Measurements from ENCODE around the gene DLK1.
A peak's percentile ranks its signal among the peaks of the same experiment; 100 is the strongest.

The DLK1 gene

DNA sequence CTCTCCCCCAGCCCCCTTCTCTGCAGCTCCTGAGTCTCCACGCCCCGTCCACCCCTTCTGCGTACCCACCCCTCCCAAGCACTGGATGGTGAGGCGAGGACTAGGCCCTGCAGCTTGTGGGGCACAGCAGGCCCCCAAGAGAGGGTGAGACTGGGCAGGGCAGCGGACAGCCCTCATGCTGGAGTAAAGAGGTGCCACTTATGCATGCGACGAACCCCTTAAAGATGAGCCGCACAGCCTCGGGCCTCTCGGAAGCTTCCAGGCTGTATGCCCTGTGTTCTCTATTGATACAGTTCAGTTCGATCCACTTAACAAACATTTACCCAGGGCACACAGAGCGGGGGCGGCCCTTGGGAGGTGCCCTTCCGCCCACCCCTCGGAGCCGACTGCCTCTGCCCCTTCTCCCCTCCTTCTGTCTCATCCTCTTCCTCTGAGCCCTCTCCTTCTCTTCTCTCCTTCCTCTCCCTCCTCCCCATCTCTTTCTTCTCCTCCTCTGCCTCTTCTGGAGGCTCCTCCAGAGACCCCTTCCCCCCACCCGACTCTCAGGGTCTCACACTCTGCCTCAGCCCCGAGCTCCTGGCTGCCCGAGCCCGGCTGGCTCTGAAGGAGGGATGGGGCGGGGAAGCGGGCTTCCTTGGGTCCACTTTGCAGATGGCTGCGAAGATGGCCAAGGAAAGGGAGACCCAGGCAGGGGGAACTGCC lies 32.7 kb upstream of the DLK1 start:
- DNase-seq (ENCODE audit: low spot score): no peak

DNA sequence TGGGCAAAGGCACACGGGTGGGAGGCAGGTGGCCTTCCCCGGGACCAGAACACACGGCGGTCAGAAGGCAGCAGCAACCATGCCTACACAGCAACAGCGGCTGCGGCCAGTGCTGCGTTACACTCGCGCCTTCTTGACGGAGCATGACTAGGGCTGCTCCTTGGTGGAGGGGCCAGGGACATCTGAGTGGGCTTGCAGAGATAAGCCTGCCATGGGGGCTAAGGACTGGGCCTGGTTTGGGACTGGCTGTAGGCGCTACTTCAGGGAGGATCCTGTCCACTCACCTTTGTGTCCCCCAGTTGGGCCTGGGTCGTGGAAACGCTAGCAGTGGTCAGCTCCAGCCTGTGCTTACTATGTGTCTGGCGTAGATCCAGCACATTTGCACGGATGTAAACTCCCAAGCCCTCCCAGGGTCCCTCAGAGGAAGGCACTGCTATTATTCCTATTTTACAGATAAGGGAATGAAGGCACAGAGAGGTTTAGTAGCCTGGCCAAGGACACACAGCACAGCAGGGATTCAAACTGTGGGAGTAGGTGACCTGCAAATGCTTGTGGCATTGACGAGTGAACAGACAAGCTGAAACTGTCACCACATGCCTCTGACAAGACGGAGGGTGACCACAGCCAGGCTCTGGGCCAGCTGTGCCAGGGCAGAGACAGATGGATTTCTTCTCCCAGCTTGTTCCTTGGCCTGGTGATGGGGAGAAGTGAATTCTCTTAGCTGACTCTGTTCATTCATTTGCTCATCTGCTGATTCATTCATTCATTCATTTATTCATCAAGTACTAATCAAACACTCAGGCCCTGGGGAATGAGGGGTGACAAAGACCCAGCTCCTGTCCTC lies 31.9 kb upstream of the DLK1 start:
- no peak for DNase-seq (ENCODE audit: low spot score)

DNA sequence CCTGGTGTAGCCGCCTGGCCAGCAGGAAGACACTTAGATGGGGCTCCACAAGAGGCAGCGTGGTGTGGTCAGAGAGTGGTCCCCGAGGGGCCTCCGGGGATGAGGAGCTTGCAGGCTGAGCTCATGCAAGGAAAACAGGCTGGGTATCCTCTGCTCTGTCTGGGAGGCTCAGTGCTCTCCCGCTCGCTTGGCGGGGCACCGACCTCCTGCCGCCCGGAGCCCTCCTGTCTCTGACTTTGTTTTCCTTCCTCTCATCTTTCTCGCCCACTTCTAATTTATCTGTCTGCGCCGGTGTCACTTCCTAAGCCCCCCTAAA lies 31.3 kb upstream of the DLK1 start:
- DNase-seq (ENCODE audit: low spot score): no peak

DNA sequence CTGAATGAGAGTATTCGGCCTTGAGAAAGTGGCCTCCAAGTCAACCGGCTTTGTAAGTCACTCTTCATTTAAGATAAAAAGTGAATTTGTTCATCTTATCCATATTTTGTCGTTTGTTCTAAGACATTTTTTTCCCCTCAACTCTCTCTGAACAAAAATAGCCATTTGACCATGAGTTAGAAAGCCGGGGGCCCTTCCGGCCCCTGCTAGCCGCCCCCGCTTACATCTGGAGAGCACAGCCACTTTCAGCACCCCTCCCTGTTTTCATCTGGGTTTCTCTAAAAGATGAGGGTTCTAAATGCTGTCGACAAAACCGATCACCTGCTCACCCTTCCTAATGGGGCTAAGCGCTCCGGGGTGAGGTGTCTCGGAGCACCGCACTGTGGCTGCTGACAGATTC lies 30.7 kb upstream of the DLK1 start:
- no peak for DNase-seq (ENCODE audit: low spot score)

DNA sequence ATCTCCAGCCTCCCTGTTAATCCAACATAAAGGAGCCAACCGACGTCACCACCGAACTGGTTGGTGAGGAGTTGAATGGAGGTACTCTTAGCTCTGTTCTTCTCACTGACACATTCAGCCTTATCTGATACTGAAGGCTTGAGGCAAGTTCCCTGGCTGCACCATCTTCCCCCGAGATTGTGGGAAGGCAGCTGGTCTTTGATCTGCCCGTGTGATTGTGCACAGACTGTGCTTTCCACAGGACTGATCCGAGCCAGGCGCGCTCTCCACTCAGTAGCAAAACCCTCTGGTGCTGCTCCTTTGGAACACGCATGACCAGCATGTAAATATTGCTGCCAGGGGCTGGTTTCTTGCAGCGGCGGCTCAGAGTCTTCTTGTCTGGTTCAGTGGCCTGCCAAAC lies 30.1 kb upstream of the DLK1 start:
- DNase-seq (ENCODE audit: low spot score): no peak

DNA sequence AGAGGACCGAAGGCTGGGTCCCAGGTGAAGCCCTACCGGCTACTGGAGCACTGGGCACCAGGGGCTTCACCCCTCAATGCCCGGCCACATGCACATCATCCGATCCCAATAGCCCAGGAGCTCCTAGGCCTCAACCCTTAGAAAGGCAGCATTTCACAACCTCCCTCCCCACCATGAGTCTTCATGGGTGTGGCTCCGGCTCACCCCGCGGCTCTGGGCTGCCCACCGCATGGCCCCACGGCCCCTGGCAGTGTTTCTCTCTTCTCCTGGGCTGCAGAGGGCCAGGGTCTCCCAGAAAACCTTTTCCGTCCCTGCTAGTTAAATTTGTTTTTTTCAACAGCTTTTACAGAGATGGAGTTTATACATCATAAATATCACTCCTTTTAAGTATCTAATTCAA lies 28.6 kb upstream of the DLK1 start:
- DNase-seq (ENCODE audit: low spot score): no peak

DNA sequence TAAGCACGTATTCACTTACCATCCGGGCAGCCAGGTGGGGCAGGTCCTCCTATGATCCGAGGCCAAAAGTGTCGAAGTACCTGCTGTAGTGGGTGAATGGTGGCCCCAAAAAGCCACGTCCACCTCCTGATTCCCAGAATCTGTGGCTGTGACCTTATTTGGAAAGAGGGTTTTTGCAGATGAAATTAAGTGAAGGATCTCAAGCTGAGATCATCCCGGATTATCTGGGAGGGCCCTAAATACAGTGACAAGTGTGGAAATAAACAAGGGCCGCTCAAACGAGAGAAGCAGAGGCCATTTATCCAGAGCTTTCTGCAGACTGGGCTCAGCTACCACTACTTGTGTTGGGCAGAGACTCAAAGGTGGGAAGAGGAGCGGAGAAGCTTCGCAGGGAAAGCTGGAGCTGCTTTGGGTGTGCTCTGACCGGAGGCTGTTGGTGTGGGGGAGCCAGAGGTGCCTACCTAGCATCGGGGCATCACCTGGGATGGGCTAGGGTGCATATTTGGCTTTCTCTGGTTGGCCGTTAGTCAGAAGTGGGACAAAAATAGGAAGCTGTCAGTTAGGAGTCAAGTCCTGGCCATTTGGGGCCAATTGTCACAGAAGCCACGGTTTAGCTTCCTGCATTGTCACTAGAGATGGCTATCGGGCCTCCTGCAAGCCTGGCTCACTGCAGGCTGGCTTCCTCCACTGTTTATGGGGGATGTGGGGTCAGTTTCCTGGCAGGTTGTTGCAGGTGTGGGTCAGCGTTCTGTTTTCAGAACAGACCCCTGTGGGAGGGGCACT lies 27.8 kb upstream of the DLK1 start:
- DNase-seq (ENCODE audit: low spot score): no peak

DNA sequence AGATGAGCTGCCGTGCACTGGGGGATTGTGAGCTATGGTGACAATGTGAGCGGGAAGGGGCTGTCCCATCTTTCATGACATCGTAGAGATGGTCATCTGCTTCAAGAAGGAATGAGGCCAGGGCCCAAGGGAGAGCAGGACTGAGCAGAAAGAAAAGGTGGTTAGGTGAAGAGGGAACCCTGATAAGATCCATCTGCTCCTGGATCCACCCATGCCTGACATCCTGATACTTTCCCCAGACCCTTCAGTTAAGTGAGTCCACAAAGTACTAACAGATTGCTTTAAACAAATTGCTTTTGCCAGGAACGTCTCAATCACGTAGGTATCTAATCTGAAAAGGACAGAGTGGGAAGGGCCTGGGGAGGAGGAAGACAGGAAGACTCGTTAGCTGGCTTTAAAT lies 25.4 kb upstream of the DLK1 start:
- no peak for DNase-seq (ENCODE audit: low spot score)

DNA sequence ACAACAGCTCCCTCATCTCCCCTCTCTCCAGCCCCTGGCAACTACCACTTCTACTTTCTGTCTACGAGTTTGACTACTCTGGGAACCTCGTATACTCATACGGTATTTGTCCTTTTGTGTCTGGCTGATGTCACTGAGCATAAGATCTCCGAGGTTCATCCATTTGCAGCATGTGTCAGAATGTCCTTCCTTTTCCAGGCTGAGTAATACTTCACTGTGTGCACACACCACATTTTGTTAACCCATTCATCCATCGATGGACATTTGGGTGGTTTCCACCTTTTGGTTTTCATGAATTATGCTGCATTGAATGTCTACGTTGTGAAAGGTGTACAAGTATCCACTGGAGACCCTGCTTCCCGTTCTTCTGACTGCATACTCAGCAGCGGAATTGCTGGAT lies 24.1 kb upstream of the DLK1 start:
- DNase-seq (ENCODE audit: low spot score): no peak

DNA sequence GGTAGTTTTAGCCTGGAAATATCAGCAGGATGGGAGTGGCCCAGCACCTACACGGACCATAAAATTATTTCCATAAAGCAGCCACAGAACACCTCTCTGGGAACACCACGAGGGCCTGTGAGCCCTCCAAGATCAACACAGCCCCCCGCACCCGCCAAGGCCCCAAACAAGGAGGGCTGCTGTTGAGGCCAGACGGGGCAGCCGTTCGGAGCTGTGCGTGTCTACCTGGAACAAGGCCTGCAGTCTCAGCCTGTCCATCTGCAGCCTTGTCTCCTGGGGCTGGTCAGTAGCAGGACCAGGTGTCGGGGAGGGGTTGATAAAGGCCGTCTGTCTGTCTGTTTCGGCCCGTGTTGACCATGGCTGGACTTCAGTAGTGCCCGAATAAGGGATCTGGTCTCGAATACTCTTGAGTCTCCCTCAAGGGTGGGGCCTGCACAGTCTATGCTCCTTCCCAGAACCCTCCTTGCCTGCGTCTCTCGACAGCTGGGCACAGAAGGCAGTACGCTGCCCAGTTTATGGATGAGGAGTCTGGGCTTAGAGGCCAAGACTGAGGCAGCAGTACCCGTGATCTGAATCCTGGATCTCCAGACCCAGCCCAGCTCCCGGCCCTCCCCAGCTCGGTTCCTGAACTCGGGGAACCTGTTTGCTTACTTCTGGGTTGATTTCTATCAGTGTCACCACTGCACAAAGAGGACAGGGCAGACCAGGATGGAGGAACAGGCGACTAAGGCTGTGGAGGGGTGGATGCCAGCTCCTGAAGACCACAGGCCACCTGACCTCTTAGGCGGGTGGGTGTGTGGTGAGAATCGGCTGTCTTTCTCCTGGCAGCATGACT lies 23.1 kb upstream of the DLK1 start:
- DNase-seq (ENCODE audit: low spot score): no peak

DNA sequence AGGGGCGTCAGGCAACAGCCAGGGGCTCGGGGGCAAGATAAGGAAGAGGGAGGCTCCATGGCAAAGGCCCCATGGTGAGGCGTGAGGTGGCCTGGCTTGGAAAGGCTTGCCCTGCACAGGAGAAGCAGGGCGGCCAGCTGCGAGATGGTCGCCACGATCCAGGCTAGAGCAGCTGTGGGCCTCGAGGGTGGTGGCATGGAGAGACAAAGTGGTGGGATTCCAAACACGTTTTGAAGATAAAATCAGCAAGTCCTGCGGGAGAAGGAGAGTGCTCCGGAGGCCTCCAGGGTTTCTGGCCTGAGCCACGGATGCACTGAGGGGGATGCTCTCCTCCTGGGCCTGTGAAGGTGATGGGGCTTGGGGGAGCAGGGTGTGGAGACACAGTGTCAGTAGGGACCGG lies 20.5 kb upstream of the DLK1 start:
- no peak for DNase-seq (ENCODE audit: low spot score)

DNA sequence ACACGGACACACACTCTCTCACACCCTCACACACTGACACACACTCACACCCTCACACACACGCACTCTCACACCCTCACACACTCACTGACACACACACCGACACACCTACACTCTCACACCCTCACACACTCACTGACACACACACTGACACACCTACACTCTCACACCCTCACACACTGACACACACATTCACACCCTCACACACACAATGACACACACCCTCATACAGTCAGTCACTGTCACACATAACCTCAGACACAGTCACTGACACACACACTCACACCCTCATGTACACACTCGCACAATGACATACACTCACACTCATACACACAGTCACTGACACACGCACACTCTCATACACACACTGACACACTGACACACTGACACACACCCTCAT lies 19.8 kb upstream of the DLK1 start:
- no peak for DNase-seq (ENCODE audit: low spot score)

DNA sequence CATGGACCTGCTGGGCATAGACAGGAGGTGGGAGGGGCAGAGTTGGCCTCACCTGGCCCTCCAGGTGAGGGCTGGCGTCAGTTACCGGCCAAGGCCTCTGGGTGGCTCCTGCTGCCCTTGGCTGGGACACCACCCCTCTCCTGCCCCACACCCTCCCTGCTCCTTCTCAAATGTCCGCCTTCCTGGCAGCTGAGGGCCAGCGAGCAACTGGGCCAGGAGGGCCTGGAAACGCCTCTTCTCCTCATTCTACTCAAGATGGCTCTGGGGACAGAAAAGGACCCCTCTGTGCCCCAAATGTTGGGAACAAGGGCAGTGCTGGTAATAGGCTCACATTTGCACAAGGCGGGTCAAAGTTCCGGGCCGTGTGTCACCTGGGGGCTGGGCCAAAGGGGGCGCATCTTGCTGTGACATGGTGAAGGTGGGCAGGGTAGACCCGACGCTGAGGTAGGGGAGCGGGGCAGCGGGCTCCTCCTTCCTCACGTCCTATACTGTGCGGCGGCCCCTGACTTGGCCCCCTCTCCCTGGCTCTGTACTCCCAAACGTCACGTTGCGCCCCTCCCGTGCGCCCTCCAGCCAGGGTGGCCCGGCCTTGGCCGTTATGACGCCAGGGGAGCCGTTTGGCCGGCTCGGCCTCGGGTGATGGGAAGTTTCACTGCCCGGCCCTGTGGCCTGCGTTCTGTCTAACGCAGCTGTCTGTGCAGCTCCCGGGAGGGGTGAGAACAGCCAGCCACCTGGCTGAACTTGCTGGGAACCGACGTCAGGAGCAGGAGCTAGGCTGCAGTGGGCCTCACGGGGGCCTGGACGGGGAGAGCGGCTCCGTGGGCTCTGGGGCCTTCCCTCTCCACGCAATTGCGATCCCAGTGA lies 18.0 kb upstream of the DLK1 start:
- DNase-seq (ENCODE audit: low spot score): peak; percentile 91

DNA sequence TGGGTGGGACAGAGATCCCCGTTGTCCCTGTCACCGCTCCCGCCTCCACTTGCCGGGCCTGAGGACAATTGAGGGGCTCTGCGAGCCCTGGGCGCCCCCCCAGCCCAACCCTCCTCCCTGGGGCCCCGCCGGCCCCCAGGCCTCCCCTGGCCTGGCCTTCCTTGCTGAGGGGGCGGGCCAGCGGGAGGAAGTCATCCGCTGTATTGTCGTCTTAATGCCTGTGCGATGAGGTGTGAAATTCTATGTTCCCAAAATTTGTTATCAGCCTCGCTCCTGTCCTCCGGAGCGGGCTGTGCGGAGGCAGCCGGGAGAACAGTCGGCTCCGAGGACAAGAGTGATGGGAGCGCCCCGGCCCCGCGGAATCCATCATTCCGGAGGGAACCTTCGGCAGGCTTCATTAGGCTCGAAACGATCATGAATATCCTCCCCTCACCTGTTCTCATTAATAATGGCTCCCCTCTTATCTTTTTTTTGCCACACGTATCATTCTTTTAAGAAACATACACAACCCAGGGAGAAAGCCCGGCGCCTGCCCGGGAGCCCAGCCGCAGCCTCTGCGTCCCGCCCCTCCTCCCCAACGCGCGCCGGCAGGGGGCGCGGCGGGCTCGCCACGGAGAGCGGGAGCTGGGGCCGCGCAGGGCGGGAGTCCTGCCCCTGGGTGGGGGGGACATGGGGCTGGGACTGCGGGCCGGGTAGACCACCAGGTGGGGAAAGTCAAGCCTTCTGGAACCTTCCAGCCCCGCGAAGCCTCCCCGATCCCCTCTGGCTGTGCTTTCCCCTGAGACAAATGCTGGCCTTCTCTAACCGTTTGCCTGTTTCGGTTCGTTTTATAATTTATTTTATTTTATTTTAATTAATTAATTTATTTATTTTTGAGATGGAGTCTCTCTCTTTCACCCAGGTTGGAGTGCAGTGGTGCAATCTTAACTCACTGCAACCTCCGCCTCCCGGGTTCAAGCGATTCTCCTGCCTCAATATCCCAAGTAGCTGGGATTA lies 17.1 kb upstream of the DLK1 start:
- DNase-seq (ENCODE audit: low spot score): peak; percentile 89

DNA sequence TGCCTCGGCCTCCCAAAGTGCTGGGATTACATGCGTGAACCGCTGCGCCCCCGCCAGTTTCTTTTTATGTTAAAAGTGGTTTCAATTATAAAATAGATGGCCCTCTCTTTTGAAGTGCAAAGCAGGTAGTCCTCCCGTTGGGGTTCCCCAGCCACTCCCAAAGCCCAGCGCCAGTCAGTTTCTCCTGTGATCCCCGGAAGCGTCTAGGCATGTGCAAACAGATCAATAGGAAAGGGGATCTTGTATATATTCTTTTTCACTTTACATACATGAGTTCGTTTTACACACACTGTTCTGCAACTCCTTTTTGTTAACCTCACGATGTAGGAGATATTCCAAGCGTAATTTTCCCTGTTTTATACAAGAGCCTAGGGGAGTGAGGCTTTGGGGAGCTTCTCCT lies 16.3 kb upstream of the DLK1 start:
- no peak for DNase-seq (ENCODE audit: low spot score)

DNA sequence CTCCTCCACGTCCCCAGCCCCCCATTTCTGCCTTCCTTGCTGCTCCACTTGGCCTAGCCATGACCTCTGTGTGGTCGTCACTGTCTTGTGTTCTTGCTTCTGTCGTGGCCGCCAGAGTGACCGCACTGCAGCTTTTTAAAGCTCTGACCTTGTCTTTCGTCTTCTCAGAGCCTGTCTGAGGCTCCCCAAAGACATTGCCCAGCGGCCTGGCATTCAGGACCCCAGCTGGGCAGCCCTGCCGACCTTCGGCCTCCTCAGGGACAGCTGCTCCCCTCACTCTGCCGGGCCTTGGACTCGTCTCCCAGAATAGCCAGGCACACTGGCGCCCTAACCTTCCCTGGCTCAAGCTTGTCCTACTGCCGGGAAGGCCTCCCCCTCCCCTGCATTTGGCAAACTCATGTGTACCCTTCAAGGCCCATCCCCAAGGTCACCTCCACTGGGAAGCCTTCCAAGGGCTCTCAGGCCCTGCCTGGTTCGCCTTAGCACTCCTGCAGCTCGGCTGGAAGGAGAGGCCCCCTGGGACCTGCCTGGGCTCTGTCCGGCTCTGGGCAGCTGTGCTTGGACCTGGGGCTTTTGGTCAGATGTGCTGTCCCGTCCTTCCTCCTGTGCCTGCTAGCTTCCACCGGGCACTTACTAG lies 15.7 kb upstream of the DLK1 start:
- DNase-seq (ENCODE audit: low spot score): no peak

DNA sequence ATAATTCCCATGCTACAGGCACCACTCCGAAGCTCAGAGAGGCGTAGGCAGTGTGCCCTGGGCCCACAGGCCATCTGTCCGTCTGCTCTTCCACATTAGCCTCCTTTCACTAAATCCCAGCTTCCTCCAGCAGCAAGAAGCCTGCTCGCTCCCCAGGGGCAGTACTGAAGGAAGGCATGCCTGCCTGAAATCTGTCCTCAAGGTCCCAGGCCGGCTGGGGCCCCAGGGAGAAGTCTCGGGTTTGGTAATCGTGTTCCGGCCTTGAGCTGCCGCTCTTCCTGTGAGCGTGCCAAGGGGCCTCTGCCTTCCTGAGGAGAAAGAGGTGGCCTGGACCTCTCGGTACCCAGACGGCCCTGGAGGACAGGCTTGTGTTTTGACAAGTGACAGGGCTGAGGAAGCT lies 15.2 kb upstream of the DLK1 start:
- DNase-seq (ENCODE audit: low spot score): no peak

DNA sequence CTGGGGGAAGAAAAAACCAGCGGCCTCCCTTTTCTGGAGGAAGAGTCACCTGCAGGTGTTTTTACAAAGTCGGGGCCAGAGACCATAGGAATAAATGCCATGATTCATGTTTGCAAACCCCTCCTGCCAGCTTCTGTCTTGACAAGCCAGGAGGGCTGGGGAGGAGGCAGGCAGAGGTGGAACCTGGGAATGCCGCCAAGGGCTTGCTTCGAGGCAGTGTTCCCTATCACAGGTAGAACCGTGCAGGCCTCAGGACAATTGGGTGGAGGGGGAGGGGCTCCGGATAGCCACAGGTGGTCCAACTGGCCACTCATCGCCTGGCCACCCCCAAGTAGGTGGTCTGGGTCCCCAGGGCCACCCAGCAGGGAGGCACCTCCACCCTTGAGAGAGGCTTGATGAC lies 14.2 kb upstream of the DLK1 start:
- DNase-seq (ENCODE audit: low spot score): no peak

DNA sequence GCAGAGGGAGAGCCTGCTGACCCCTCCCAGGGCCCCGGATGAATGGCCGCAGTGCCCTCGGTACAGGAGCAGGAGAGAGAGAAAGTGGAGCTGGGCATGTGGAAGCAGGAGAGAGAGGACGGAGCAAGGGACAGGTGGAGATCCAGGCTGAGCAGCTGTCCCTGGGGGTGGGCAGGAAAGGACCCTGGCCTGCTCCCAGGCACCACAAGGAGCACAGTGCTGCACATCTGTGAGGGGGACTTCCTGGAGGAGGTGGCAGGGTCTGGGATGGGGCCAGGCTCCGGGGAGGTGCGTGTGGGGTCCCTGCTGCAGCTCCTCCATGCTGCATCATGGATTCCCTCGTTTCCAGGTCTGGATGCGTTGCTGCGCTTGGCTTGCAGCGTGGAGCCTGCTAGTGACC lies 13.0 kb upstream of the DLK1 start:
- DNase-seq (ENCODE audit: low spot score): no peak
